ENCODE data around the gene COL19A1.
"Not testable (repeated sequence)": the region's sequence is repeated elsewhere in the genome, so short reads cannot be mapped to it uniquely, and the experiment has no call there.

GRCh38 chr6:70010339-70010738 is 144.0 kb downstream of the COL19A1 start:
- TF ChIP-seq CTCF, POLR2A (IDR thresholded peaks at IDR 0.05): not testable (repeated sequence)
